Thyroid gland (tissue), 4 donors: ENCODE data around the gene RAB39A. TPM values are rescaled to one million over a fixed set of nuclear protein-coding genes. Genes with fewer than 3 reads are reported as not detected.
A peak's percentile ranks its signal among the peaks of the same experiment; 100 is the strongest.
"Not testable (repeated sequence)": the region's sequence is repeated elsewhere in the genome, so short reads cannot be mapped to it uniquely, and the experiment has no call there.

Experiments
- DNase-seq, 2 donors: peaks; one replicate each; pipeline ENCODE4 v3.0.0-alpha.2; 2019
- H3K27ac ChIP-seq, 3 donors: fragments of 200-600 bp; sonication (generic); 1 replicate in 2 of 3; 2 replicates in 1 of 3; pipeline ENCODE4 v1.5.1; 2016 to 2019; ENCODE audit warnings: mild to moderate bottlenecking in 1 of 3, moderate library complexity in 1 of 3
- H3K27me3 ChIP-seq: fragments of 200-600 bp; sonication (generic); one replicate; pipeline ENCODE4 v1.5.1; 2019
- H3K36me3 ChIP-seq, 2 donors: fragments of 200-600 bp; sonication (generic); one replicate each; pipeline ENCODE4 v1.5.1; 2016 to 2019
- H3K4me1 ChIP-seq, 2 donors: fragments of 200-600 bp; sonication (generic); one replicate each; pipeline ENCODE4 v1.5.1; 2017 to 2019
- H3K4me3 ChIP-seq, 3 donors: fragments of 200-600 bp; sonication (generic); replicated peaks in 1 of 3; 1 replicate in 2 of 3; 2 replicates in 1 of 3; pipeline ENCODE4 v1.5.1; 2016; ENCODE audit warnings: mild to moderate bottlenecking in 1 of 3
- H3K9me3 ChIP-seq: fragments of 200-600 bp; sonication (generic); one replicate; pipeline ENCODE4 v1.5.1; 2017
- CTCF ChIP-seq, 6 experiments: fragments of 200-600 bp in 3 of 6; fragments of 450-650 bp in 3 of 6; sonication (generic) in 3 of 6; IDR thresholded peaks; one replicate each; pipeline ENCODE4 v1.5.1; 2016 to 2019; ENCODE audit warnings: antibody characterized with exemption in 6 of 6, mild to moderate bottlenecking in 2 of 6, inconsistent platforms in 1 of 6, moderate library complexity in 1 of 6
- POLR2A ChIP-seq, 2 donors: fragments of 450-650 bp; IDR thresholded peaks; one replicate each; pipeline ENCODE4 v1.6.1; 2017; ENCODE audit warnings: antibody characterized with exemption in 2 of 2, mild to moderate bottlenecking in 2 of 2, moderate library complexity in 1 of 2
- WGBS, 2 donors: methylation state at CpG; one replicate each; pipeline ENCODE4 v1.1.5; 2017; 5-methylcytosine and 5-hydroxymethylcytosine counted together
- intact Hi-C: fragments of 100-400 bp; cut with DNase I; formaldehyde crosslinking; loops from one replicate; pipeline ENCODE4 v1.15.1; 2023
- total RNA-seq, 4 donors: library from RNA; depleted of rRNA; stranded (reverse); fragments of >200 nt; gene quantifications; one replicate each; pipeline ENCODE4 v1.2.3, GENCODE V29; 2016

Gene RAB39A
- total RNA-seq, result 1 to 10 TPM in 1 of 4 donors, under 1 TPM in 2, not detected in 1; 0.11 to 1.1 (median 0.54) TPM

- no peaks in the 10 kb centered on the region for H3K9me3 ChIP-seq
- peak; percentile 64 to 66 for DNase-seq
- TF ChIP-seq CTCF (IDR thresholded peaks at IDR 0.05) (no peak), POLR2A (IDR thresholded peaks at IDR 0.05) (no peak)
- H3K4me3 ChIP-seq, result peak within 1 kb of the TSS in 1 of 3 donors; percentile 12
- peaks cover 7 to 12% of the 10 kb centered on the region in 2 donors for H3K4me1 ChIP-seq
- H3K27ac ChIP-seq, result no peak within 1 kb of the TSS
- 4 to 5% methylated on average over 21 to 35 of the region's 61 CpGs for WGBS, 2 donors
- H3K36me3 ChIP-seq, result no peaks in the 10 kb centered on the region
- H3K27me3 ChIP-seq, result no peaks in the 10 kb centered on the region
- intact Hi-C loops, result no loop called here
These were observed at the start of gene RAB39A for GRCh38 chr11:107928046-107928766. Gene RAB39A (plus strand): TSS chr11:107928448. CDS start chr11:107928569, 121 bp downstream.

- H3K4me3 ChIP-seq, H3K36me3 ChIP-seq, H3K27me3 ChIP-seq, H3K4me1 ChIP-seq, H3K9me3 ChIP-seq, DNase-seq, H3K27ac ChIP-seq, intact Hi-C loops: not testable (repeated sequence)
- 92 to 93% methylated on average over 9 of the region's 9 CpGs for WGBS, 2 donors
These were observed 46.8 kb upstream of the RAB39A start for GRCh38 chr11:107881471-107881870.

- Histone ChIP-seq H3K36me3 (no peaks in the 10 kb centered on the region), H3K27me3 (no peaks in the 10 kb centered on the region), H3K4me3 (no peak overlapping the region), H3K27ac (no peak overlapping the region), H3K4me1 (no peaks in the 10 kb centered on the region), H3K9me3 (no peaks in the 10 kb centered on the region)
- no peak for DNase-seq
- intact Hi-C loops, result no loop called here
- WGBS, 2 donors, result 52 to 61% methylated on average over 3 of the region's 3 CpGs
- TF ChIP-seq CTCF (IDR thresholded peaks at IDR 0.05) (no peak), POLR2A (IDR thresholded peaks at IDR 0.05) (no peak)
These were observed 46.0 kb upstream of the RAB39A start for GRCh38 chr11:107882095-107882820.

GRCh38 chr11:107898270-107898669 is 30.0 kb upstream of the RAB39A start:
- H3K27me3 ChIP-seq, result no peaks in the 10 kb centered on the region
- TF ChIP-seq POLR2A (IDR thresholded peaks at IDR 0.05) (no peak), CTCF (IDR thresholded peaks at IDR 0.05) (peak in 4 of 6 experiments; percentile 25 to 36 (median 35))
- DNase-seq, result no peak
- H3K4me3 ChIP-seq, result no peak overlapping the region
- WGBS, 2 donors, result 60 to 63% methylated on average over 1 of the region's 1 CpG
- H3K4me1 ChIP-seq, result no peaks in the 10 kb centered on the region
- no peaks in the 10 kb centered on the region for H3K36me3 ChIP-seq
- H3K27ac ChIP-seq, result no peak overlapping the region
- no peaks in the 10 kb centered on the region for H3K9me3 ChIP-seq
- intact Hi-C loops, result no loop called here

GRCh38 chr11:107908211-107908610 is 20.0 kb upstream of the RAB39A start:
- WGBS, 2 donors, result 73 to 88% methylated on average over 22 to 23 of the region's 23 CpGs
- no peaks in the 10 kb centered on the region for H3K4me1 ChIP-seq
- no peak for DNase-seq
- H3K27ac ChIP-seq, result no peak overlapping the region
- TF ChIP-seq CTCF (IDR thresholded peaks at IDR 0.05), result no peak
- H3K9me3 ChIP-seq, result no peaks in the 10 kb centered on the region
- H3K27me3 ChIP-seq, result no peaks in the 10 kb centered on the region
- no peaks in the 10 kb centered on the region for H3K36me3 ChIP-seq
- intact Hi-C loops, result no loop called here
- no peak overlapping the region for H3K4me3 ChIP-seq

GRCh38 chr11:107912415-107912814 is 15.8 kb upstream of the RAB39A start:
- H3K4me1 ChIP-seq, intact Hi-C loops, H3K4me3 ChIP-seq, H3K9me3 ChIP-seq, H3K36me3 ChIP-seq, DNase-seq, H3K27me3 ChIP-seq, H3K27ac ChIP-seq: not testable (repeated sequence)
- no CpG with 5 or more reads among the region's 38 CpGs for WGBS, 2 donors
